ENCODE results near the gene ASB2.

Gene ASB2

DNA sequence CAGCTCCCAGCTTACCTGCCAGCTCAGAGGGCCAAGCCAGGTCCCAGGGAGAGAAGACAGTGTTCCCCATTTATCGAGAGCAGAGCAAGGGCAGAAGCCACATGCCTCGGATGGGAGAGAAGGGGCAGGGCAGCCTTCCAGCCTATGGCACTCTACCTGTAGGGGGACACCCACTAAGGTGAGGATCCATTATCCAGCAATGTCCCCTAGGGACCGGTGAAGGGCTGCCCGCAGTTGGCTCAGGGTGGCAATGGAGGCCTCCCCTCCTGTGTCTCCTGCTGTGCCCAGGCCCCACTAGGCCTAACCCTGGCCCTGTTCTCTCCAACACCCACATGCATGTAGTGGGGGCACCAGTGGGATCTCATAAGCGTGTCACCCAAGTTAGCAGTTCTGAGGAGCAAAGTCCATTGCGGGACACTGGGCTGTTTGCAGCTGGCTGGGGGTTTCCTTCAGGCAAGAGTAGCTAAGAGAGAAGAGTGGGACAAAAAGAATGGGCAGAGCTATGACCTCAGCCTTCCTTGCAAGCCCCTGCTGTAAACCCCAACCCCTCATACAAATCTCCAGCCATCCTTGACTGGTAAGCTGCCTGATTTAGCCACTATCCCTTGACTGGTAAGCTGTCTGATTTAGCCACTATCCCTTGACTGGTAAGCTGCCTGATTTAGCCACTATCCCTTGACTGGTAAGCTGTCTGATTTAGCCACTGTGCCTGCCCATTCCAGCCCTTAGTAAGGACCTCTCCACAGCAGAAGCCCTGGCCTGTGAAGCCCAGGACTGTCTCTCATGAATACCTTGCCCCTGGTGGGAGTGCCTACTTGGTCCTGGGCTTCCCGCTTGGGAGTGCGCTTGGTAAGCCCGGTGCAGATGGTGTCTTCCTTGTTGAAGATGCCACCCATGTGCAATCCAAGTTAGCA, 5.2 kb upstream of the ASB2 start:
- no peak for TF ChIP-seq SIN3A (IDR thresholded peaks at IDR 0.05; ENCODE audit: borderline replicate concordance, insufficient read depth, low read length)
- no peak for TF ChIP-seq POLR2AphosphoS5 (IDR thresholded peaks at IDR 0.05; ENCODE audit: low read depth, low read length)
- TF ChIP-seq, protein P1, sequence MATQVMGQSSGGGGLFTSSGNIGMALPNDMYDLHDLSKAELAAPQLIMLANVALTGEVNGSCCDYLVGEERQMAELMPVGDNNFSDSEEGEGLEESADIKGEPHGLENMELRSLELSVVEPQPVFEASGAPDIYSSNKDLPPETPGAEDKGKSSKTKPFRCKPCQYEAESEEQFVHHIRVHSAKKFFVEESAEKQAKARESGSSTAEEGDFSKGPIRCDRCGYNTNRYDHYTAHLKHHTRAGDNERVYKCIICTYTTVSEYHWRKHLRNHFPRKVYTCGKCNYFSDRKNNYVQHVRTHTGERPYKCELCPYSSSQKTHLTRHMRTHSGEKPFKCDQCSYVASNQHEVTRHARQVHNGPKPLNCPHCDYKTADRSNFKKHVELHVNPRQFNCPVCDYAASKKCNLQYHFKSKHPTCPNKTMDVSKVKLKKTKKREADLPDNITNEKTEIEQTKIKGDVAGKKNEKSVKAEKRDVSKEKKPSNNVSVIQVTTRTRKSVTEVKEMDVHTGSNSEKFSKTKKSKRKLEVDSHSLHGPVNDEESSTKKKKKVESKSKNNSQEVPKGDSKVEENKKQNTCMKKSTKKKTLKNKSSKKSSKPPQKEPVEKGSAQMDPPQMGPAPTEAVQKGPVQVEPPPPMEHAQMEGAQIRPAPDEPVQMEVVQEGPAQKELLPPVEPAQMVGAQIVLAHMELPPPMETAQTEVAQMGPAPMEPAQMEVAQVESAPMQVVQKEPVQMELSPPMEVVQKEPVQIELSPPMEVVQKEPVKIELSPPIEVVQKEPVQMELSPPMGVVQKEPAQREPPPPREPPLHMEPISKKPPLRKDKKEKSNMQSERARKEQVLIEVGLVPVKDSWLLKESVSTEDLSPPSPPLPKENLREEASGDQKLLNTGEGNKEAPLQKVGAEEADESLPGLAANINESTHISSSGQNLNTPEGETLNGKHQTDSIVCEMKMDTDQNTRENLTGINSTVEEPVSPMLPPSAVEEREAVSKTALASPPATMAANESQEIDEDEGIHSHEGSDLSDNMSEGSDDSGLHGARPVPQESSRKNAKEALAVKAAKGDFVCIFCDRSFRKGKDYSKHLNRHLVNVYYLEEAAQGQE (IDR thresholded peaks at IDR 0.05; ENCODE audit: insufficient read depth in 1 of 2, low read depth in 2 of 2, low read length in 2 of 2): no peak
- TF ChIP-seq FOXP2 (optimal IDR thresholded peaks at IDR 0.05; ENCODE audit: borderline replicate concordance, extremely low read depth, extremely low read length, insufficient read depth): no peak
- TF ChIP-seq TAF1 (IDR thresholded peaks at IDR 0.05; ENCODE audit: borderline replicate concordance, insufficient read depth, low read length): no peak

DNA sequence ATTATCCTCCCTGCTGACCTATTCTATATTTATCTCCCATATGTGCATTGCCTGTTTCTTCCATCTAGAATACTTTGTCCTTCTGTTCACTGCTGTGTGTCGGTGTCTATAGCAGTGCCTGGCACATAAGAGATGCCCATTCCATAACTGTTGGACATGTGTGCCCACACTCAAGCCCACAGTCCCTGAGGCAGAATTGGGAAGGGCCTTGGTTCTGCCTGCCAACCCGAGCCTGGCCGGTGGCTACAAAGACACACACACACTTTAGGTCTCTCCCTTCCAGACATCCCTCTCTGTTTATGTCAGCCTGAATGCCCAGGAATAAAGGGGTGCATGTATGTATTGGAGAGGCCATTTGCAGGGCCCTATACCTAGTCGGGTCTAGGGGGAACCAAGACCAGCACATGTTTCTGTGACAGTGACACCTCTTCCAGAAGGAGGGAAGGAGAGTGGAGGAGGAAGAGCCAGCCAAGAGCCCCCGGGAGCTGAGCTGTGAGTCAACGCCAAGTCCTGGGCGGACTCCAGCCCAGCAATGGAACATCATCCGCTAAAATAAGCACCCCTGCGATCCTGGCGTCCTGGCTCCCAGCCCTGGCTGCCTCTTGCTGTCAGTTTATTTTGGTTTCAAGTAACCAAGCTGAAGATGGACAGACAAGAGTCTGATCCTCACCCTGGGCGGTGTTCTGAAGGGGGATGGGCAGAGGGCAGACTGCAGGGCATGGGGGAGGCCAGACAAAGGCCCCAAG, 4.3 kb upstream of the ASB2 start:
- no peak for TF ChIP-seq TAF1 (IDR thresholded peaks at IDR 0.05; ENCODE audit: borderline replicate concordance, insufficient read depth, low read length)
- TF ChIP-seq FOXP2 (optimal IDR thresholded peaks at IDR 0.05; ENCODE audit: borderline replicate concordance, extremely low read depth, extremely low read length, insufficient read depth): no peak
- TF ChIP-seq, protein P1 (IDR thresholded peaks at IDR 0.05; ENCODE audit: insufficient read depth in 1 of 2, low read depth in 2 of 2, low read length in 2 of 2): no peak
- no peak for TF ChIP-seq SIN3A (IDR thresholded peaks at IDR 0.05; ENCODE audit: borderline replicate concordance, insufficient read depth, low read length)
- no peak for TF ChIP-seq POLR2AphosphoS5 (IDR thresholded peaks at IDR 0.05; ENCODE audit: low read depth, low read length)

DNA sequence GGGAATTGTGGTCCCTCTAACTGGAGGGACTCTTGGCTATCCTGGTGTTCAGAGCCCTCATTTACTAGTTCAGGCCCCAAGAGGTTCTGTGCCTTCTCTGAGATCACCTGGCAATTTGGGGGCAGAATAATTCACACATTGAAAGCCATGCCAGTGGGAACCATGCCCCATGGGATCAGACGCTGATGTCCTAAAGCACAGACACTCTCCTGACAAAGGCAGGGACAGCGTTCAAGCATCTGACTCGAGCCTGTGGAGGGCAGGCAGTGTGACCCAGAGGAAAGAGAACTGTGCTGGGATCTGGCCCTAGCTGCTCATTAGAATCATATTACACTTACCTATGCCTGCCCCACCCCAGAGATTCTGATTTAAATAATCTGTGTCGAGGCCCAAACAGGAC, 2.4 kb upstream of the ASB2 start:
- no peak for TF ChIP-seq POLR2AphosphoS5 (IDR thresholded peaks at IDR 0.05; ENCODE audit: low read depth, low read length)

DNA sequence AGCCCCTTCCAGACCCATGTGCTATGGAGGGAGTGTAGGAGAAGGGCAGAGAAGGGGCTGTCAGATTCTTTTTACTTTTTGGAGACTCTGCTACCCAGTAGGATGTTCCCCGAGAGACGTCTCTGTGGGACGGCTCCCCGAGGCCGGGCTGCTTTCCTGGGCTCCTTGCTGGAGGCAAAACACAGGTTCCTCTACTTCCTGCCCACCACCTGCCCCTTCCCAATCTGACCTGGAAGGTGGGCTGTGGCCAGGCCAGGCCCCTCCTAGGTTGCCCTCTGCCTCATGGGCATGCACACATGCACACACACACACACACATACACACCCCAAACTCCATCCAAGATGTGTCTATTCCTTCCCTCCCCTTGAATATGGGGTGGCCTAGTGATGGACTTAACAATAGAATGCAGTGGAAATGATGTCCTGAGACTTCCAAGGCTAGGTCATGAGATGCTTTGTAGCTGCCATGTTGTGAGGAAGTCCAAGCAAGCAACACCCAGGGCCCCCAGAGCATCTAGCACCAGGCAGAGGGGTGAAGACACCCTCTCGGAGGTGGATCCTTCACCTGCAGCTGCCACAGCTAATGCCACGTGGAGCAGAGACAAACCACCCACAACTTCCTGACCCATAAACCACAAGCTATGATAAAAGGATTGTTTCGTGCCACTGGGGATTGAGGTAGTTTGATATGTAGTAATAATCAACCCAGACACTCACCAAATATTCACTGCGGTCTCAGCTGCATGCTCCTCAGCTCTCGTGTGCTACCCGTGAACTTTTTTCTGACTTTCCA, 1.6 kb upstream of the ASB2 start:
- no peak for TF ChIP-seq SIN3A (IDR thresholded peaks at IDR 0.05; ENCODE audit: borderline replicate concordance, insufficient read depth, low read length)
- no peak for TF ChIP-seq TAF1 (IDR thresholded peaks at IDR 0.05; ENCODE audit: borderline replicate concordance, insufficient read depth, low read length)
- TF ChIP-seq FOXP2 (optimal IDR thresholded peaks at IDR 0.05; ENCODE audit: borderline replicate concordance, extremely low read depth, extremely low read length, insufficient read depth): no peak
- TF ChIP-seq, protein P1 (IDR thresholded peaks at IDR 0.05; ENCODE audit: insufficient read depth in 1 of 2, low read depth in 2 of 2, low read length in 2 of 2): no peak
- TF ChIP-seq POLR2AphosphoS5 (IDR thresholded peaks at IDR 0.05; ENCODE audit: low read depth, low read length): no peak

DNA sequence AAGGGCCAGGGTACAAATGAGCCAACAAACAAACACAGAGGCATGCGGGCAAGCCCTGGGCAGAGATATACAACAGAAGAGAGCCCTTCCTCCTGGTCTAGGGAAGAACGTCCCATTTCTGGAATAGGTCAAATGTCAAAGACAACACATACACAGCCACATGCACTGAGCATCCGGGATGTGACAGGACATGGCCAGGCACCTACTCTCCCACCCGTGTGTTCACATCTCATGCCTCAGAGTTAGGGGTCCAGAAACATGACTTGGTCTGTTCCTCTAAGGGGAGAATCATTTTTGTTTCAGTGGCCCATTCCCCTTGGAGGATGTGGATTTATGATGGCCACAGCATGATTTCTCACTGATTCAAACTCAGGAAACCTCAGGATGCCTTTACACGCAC, 801 bp upstream of the ASB2 start:
- no peak for TF ChIP-seq TAF1 (IDR thresholded peaks at IDR 0.05; ENCODE audit: borderline replicate concordance, insufficient read depth, low read length)
- no peak for TF ChIP-seq SIN3A (IDR thresholded peaks at IDR 0.05; ENCODE audit: borderline replicate concordance, insufficient read depth, low read length)
- no peak for TF ChIP-seq POLR2AphosphoS5 (IDR thresholded peaks at IDR 0.05; ENCODE audit: low read depth, low read length)
- TF ChIP-seq, protein P1 (IDR thresholded peaks at IDR 0.05; ENCODE audit: insufficient read depth in 1 of 2, low read depth in 2 of 2, low read length in 2 of 2): no peak
- no peak for TF ChIP-seq FOXP2 (optimal IDR thresholded peaks at IDR 0.05; ENCODE audit: borderline replicate concordance, extremely low read depth, extremely low read length, insufficient read depth)

Data from PFSK-1 (cell line).